GM18519 (cell line): ENCODE measurements around the gene CCDC201.
"Not testable (repeated sequence)": the region's sequence is repeated elsewhere in the genome, so short reads cannot be mapped to it uniquely, and the experiment has no call there.

ENCODE experiments used
- ATAC-seq: cut with Tn5 transposase; IDR thresholded peaks from one replicate; pipeline ENCODE4 v1.9.1; 2021; ENCODE audit warnings: mild to moderate bottlenecking, moderate library complexity; ENCODE audit not compliant: unreplicated experiment, low FRiP score

The CCDC201 gene

DNA sequence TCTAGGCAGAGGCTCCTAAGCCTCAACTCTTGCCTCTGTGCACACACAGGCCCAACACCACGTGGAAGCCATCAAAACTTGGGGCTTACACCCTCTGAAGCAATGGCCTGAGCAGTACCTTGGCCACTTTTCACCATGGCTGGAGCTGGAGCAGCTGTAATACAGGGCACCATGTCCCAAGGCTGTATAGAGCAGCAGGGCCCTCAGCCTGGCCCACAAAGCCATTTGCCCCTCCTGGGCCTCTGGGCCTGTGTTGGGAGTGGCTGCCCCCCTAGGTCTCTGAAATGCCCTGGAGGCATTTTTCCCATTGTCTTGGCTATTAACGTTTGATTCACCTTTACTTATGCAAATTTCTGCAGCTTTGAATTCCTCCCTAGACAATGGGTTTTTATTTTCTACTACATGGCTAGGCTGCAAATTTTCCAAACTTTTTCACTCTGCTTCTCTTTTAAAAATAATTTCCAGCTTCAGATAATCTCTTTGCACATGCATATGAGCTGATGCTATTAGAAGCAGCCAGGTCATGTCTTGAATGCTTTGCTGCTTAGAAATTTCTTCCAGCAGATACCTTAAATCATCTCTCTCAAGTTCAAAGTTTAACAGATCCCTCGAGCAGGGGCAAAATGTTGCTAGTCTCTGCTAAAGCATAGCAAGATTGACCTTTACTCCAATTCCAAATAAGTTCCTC, 5.7 kb upstream of the CCDC201 start:
- no peak for ATAC-seq

DNA sequence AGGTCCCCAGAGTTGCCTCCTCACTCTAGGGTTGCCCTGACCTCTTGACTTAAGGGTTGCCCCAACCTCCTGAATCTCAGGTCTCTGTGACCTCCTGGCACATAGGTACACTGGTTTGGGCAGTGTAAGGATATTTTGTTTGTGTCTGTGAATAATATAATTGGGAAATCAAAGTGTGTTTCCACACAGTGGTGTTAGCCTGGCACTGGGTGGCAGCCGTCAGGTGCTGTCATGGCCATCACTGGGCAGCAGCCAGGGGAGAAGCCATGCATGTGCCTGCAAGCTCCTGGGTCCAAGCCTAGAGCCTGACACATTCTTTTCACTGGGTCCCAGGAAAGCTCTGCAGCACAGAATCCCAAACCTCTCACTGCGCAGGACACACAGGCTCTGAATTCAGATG, 3.6 kb upstream of the CCDC201 start:
- no peak for ATAC-seq

DNA sequence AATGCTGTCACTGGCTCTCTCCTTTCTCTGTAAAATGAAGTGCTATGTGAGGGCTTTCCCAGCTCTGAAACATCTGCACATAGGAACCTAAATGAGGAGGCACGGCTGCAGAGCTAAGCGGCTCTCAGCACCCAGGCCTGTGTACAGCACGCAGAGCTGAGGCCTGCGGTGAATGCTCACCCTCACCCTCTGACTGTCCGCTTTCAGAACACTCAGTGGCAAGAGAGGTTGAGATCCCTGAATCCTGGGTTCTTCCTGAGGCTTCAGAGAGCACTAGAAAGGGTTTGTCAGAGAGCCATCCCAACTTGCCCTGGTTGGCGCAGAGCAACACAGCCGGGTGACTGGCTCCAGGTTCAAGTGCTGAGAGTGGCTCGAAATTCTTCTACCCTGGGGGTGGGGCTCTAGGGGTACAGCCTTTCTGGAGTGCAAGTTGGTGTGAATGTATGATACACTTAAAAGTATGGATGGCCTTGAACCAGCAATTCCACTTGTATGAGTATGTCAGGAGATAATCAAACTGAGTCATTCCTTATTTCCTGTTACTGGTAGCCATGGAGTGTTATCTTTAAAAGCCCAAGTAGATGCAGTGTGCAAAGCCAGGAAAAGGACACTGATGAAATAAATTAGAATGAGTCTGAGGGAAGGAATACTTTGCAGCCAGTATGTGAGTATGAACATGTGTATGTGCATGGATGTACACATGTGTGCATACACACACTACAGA, 1.7 kb upstream of the CCDC201 start:
- no peak for ATAC-seq

DNA sequence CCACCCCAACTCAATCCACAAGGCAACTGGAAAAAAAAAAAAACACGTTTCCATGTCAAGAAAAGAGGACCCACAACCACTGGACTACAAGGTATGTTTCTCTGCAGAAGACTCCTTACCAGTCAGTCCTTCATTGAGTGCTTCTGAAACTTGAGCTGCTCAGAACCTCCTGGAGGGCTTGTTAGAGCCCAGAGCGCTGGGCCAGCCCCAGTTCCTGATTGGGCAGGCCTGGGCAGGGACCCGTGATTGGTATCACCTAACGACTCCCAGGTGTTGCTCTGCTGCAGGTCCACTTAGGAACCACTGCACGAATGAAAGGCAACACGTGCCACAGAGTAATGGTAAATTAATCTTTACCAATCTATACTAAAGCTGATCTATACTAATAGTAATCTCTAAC, 473 bp upstream of the CCDC201 start:
- no peak for ATAC-seq

DNA sequence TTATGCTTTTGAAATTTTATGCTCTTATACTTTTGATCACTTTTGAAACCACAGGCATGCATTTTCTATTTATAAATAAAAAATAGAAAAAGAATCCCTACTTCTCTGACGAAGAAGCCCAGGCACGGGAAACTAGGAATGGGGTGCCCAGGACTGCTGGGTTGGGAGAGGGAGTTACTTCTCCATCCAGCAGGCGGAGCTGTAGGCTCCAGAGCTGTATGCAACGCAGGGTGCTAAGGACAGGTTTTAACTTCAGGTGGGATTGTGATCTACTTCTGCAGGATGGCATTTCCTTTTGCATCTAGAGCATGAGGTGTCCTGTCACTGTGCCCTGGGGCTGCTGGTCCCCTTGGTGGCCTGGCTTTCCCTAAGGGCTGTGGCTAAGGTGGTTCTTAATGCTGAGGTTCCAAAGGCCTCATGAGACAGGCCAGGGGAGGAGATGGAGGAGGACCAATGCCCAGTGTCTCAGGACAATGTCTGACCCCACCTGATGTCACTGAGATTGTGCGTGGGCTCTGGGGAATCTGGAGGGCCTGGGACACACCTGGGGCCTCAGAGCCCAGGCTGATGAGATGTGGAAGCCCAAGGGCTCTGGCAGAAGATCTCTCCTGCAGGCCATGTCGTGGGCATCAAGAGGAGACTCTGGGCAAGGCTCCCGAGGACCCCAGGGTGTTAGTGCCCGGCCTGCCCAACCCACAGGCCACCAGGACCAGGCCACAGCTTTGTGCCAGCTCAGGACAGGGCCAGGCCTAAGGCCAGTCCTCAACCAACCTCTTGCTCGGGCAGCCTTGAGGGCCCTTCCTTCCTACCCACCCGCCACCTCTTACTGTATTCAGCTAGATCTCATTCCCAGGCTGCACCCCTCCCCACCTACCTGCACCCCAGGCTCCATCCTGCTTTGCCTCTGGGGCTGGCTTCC, 507 bp downstream of the CCDC201 start:
- ATAC-seq, result no peak

DNA sequence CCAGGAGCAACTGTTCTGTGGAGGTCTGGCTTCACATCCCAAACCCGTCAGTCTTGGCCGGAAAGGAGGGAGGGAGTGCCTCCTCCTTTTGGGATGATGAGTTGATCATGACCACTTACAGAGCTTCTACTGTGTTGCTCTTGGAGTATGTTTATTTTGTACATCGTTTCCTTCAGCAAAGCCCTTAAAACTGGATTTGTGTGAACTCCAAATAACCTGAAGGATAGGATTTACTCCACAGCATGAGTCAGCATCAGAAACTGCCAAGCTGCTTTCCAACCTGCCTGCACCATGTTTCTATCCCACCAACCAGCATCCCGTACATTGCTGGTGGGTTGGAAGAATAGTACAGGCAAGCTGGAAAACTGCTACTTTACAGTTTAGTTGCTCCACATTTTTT, 3.5 kb downstream of the CCDC201 start:
- no peak for ATAC-seq

DNA sequence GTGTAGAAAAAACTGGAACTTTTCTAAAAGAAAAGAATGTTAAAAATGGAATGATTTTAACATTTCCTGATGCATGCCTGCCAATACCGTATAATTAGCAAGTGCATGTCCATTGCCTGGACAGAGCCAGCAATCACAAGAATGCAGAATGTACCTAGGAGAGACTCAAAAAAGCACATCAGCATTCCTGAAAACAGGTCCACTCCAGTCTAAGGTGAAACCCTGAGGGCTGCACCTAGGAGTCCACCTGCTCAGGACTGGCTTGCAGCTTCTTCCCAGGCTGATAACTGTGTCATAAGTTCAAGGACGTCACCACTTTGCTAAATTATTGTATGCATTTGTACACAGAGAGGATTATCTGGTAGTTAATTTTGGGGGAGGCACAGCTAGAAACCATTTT, 5.4 kb downstream of the CCDC201 start:
- ATAC-seq, result no peak

DNA sequence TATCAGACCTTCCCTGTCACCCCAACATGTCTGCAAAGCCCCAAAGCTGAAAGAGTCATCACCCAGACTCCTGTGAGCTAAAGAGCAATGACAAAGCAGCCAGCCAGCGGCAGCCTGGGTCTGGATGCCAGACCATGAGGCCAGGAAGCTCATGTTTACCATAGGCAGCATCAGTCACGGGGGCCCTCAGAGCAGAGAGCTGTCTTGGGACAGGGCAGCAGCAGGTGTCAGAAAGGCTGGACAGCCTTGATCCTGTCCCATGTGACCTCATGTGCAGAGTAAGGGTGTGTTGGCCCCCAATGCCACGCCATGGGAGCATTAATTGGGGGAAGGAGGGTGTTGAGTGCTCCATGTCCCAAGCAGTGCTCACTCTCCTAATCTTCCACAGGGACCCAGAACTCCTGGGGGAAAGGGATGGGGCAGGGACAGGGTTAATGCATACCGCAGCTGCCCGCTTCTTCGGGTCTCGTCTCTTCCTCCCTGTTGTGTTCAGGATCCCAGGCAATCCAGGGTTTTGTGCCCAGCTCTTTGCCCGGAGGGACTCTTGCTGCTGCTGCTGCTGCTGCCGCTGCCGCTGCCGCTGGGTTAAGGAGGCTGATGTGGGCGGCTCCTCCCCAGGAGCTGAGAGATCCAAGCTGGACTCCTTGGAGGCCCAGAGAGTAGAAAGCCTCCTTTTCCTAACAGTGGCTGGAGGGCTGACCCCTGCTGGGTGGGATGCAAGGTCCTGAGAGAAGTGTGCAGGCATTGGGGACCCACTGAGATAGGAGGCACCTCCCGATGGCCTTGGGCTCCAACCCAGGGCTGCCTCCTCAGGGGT, 7.1 kb downstream of the CCDC201 start:
- no peak for ATAC-seq

DNA sequence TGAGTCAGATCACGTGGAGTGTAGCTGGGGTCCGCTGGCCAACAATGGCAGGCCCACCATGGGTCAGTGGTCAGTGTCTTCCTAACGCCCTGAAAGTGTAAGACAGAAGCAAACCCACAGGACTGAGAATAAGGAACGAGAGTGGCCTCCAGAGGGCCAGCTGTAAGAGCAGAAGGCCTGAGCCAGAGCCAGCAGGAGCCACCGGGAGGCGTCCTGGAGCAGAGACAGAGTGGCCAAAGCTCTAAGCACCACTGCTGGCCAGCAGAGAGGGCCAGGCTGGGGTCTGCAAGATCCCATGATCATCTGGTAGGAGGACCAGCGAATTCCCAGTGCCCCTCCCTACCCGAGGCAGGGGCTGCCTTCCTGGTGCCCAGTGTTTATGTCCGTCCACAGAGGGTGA, 9.2 kb downstream of the CCDC201 start:
- no peak for ATAC-seq

DNA sequence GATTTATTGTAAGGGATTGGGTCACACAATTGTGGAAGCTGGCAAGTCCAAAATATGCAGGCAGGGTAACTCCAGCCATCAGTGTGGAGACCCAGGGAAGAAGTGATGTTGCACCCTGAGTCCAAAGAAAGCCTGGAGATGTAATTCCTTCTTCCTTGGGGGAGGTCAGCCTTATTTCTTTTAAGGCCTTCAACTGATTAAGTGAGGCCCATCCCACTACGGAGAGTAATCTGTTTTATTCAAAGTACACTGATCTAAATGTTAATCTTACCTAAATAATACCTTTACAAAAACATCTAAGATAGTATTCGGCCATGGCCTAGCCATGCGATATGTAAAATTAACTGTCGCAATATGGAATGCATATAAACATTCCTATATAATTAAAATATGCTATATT, 16.0 kb downstream of the CCDC201 start:
- ATAC-seq, result not testable (repeated sequence)

DNA sequence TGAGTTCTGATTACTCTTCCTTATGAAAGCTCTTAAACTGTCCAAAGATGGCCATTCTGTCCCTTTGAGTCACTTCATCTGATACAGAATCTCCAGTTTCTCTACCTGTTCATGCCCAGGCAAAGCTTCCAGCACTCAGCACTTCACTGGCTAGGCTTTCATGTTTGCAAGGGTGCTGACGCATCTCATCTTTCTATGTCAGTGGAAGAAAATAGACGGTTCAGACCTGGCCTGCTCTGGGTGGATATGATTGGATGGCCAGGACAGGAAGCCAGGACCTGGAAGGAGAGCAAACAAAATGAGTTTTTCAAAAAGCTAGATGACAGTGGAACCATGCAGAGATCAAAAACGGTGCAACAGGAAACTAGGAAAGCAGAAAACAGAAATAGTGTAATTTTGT, 17.2 kb downstream of the CCDC201 start:
- ATAC-seq, result not testable (repeated sequence)

DNA sequence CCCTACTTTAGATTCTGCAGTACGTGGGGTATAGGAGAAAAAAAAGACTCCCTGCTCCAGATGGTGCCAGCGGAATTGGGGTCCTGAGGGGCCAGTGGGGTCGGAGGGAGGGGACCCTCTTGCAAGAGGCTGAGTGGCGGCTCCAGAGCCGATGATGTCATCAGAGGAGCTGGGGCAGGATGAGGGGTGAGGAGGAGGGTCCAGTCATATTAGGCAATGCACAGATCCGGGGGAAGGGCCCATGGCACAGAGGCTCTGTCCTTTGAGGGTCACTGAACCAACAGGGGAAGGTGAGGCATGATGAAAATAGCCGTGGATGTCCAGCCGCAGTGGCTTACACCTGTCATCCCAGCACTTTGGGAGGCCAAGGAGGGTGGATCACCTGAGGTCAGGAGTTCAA, 19.4 kb downstream of the CCDC201 start:
- ATAC-seq, result not testable (repeated sequence)

DNA sequence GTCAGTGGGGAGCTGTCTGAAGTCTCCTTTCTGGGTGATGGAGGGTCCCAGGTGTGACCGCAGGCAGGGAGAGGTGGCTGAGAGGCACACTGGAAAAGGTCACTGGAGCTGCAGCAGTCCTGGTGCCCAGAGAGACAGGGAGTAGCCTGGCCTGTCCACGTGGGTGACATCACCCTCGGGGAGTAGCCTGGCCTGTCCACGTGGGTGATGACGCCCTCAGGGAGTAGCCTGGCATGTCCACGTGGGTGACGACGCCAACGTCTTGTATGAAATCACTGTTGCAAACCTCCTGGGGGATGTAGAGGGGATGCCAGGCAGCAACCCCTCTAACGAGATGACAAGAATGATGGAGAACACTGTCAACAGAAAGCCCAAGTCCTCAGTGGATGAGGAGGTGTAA, 19.9 kb downstream of the CCDC201 start:
- not testable (repeated sequence) for ATAC-seq

DNA sequence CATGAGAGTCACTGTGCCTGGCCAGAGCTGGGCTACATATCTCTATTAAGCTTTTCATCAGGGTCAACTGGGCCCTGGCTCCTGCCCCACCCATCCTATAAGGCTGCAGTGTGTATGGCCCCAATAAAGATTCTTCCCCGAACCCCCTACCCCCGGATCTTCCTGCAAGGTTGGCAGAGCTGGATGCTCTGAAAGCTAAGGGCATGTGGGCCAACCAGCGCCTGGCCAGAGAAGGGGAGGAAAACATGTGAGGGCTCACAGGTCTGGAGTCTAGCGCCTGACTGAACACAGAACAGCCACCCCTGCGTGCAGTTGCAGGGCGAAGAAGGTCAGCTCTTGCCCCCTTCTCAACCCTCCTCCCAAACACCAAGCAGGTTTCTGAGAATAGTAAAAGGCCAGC, 24.1 kb downstream of the CCDC201 start:
- not testable (repeated sequence) for ATAC-seq

DNA sequence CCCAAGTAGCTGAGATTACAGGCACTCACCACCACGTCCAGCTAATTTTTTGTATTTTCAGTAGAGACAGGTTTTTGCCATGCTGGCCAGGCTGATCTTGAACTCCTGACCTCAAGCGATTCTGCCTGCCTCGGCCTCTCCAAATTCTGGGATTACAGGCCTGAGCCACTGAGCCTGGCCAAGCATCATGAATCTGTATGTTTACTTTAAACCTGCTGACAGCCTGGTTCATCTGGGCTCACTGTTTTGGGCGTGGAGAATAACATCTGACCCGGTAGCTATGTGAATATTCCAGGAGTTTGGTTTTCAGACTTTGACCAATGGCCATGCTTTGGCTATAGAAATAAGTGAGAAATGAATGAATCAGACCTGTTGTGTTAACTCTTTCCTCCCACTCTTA, 26.3 kb downstream of the CCDC201 start:
- ATAC-seq, result not testable (repeated sequence)

DNA sequence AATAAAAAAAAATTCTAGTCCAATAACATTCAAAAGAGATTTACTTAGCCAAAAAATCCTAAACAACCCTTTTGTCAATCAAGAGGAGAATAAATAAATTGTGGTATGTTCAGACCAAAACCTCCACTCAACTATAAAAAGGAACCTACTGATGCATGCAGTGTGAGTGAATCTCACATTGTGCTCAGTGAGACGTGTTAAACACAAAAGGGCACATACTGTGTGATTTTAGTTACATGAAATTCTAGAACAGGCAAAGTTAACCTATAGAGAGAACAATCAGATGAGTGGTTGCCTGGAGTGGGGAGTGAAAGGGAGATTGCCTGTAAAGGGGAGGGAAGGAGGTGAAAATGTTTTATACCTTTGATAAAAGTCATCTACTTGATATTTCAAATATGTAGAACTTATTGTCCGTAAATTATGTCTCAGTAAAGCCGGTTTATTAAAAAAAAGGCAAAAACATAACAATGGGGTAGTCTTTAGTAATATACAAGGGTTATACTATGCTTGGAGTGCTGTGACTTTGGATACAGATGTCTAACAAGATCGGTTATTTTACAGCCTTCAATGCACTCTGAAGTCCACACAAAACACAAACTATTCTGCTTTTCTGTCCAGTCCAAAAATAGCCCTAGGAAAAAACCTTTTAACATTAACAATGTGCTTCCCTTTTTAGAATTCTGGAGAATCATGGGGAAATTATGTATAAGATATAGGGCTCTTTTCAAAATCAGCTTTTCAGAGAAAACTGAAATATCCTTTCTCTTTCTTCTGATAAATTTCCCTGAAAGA, 30.8 kb downstream of the CCDC201 start:
- not testable (repeated sequence) for ATAC-seq

DNA sequence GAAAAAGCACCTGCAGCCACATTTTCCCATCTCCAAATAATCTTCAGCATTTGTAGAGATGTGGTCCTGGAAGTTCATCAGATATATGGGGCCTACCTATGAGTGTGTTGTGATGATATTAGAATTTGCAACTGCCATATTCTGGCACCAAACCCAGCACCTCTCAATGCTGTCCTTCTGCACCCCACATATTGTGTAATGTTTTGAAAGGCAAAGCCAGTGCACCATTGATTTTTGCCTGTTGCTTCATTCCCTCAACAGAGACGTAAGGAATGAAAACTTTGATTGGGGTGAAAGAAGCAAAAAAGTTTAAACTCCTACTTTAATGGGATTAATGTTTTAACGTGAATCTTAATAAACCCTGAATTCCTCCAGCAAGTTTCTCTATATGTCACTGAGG, 34.0 kb downstream of the CCDC201 start:
- ATAC-seq, result not testable (repeated sequence)

DNA sequence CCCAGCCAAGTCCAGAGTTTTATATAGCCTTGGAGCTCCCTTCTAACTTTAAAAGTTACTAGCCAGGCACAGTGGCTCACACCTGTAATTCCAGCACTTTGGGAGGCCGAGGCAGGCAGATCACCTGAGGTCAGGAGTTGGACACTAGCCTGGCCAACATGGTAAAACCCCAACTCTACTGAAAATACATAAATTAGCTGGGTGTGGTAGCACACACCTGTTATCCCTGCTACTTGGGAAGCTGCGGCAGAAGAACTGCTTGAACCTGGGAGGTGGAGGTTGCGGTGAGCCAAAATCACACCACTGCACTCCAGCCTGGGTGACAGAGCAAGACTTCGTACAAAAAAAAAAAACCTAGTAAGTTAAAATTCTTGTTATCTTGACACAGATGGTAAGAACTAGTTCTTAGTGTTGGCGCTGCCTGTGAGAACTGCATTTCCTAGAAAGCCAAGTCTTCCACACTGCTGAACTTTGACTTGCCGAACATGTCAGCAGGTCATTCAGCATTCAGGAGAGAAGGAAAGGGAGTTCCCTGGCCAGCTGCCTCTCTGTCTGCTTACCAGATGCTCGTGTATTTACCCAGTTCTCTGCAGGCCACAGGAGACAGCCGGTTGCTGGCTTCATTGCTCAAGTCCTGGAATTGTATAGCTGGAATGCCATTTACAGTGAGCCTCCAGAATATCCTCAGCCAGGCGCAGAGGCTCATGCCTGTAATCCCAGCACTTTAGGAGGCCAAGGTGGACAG, 40.3 kb downstream of the CCDC201 start:
- not testable (repeated sequence) for ATAC-seq

DNA sequence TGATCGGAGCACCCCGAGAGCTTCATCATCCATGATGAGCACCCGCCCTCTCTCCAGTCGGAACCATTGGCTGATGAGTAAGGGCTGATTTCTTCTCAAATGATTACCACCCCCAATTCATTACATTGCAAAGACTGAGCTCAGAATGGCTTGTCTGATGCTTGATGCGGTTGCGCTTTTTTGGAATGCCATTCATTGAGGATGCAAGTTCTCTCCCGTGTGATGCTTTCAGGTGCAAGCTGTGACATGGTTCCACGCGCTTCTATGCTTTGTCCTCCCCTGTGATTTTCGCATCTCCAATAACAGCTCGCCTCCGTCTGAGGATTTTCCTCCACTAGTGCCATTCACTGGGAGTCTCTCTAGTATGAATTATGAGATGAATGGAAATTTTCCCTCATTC, 43.0 kb downstream of the CCDC201 start:
- not testable (repeated sequence) for ATAC-seq
